Activated effector memory CD4-positive, alpha-beta T cell treated with Interleukin-2 at 50 U/mL for 16 hours (primary cell): Measurements from ENCODE around the gene EGFLAM.

ENCODE experiments used
- DNase-seq: peaks from one replicate; pipeline ENCODE4 v3.0.0-alpha.2; 2020

The EGFLAM gene

DNA sequence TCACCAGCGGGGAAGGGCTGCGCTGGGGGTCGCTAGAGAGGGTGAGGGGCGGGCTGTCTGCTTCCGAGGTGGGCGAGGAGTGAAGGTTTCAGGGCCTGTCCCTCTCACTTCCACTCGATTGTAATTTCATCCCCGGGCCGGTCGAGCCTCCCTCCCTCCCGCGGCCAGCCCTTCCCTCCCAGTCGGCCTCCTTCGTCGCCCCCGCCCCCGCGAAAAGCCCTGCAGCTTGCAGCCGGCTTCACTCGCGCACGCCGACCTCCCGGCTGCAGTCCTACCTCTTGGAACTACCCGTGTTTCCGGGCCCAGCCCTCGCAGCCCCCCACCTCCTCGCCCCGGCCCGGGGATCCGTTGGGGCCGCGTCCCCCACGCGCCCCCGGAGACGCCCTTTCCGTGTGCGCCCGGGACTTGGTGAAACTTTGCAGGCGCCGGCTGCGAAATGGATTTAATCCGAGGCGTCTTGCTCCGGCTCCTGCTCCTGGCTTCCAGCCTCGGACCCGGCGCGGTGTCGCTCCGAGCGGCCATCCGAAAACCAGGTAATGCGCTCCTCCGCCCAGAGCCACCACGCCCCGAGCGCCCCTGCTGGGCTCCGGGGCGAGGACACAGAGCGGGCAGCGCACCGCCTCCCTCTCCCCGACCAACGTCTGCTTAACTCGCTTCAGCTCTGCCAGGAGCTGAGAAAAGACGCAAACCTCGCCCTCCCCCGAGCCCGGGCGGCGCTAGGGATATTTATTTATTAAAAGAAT lies at the start of gene EGFLAM:
EGFLAM (plus strand) TSS at position 241 of the 743 bp plus-strand sequence; CDS start at position 437, 196 bp downstream.
- DNase-seq: no peak

DNA sequence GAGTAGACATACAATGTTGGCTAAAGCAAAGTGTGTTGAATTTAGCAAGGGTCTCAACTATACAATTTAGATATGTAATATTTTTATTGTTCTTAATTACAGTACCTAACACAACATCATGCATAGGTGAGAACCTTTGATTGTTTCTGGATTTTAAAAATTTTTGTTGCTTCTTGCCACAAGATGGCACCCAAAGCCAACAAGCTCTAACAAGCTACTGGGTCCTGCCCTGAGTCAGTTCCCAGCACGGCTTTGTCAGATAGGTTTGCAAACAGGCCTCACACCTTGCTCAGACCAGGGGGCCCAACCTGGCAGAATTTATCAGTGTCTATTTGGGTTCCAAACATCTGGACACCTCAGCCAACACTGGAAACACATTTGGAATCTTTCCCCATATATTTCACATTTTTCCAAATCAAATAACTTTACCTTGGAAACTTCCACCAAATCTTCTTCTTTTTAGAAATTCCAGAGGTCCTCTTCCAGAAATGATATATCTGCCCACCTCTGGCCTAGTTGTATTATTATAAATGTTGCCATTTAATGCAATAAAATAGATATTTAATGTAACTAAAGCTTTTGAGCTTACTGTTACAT lies 49.5 kb upstream of the EGFLAM start:
- no peak for DNase-seq

DNA sequence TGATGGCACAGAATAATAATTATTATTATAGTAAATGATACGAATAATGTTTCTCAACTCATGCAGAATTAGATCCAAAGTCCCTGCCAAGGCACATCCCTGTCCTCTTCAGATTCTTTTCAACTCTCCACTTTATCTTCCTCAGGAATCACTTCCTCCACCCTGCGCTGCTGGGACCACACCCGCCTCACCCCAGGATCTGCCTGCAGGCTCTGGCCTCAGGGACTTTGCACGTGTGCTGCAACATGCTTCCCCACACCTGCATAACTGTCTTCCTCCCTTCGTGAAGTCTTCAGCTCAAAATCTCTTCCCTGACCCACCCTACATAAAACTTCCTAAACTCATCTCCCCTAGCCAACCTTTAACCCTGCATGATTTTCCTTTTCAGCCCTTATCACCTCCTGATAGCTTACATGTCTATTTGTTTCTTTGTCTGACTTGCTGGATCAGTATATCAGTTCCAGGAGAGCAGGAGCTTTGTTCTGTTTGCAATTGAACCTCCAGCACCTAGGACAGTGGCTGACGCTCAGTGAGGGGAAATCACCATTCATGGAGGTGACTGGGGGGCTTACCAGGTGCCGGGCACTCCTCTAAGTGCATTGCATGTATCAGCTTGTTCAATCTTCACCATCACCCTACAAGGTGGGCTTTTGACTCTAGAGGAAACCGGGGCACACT lies 47.5 kb upstream of the EGFLAM start:
- no peak for DNase-seq

DNA sequence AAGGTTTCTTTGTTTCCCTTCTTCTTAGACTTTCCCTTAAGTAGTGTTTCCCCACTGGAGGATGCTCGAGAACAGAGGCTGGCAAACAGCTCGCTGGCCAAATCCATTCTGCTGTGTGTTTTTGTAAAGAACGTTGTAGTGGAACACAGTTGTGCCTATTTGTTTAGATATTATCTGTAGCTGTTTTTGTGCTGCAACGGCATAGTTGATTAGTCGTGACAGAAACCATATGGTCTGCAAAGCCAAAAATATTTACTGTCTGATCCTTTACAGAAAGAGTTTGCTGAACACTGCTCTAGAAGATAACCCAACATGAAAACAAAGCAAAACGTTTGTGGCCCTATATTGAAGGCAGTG lies 47.0 kb upstream of the EGFLAM start:
- no peak for DNase-seq

DNA sequence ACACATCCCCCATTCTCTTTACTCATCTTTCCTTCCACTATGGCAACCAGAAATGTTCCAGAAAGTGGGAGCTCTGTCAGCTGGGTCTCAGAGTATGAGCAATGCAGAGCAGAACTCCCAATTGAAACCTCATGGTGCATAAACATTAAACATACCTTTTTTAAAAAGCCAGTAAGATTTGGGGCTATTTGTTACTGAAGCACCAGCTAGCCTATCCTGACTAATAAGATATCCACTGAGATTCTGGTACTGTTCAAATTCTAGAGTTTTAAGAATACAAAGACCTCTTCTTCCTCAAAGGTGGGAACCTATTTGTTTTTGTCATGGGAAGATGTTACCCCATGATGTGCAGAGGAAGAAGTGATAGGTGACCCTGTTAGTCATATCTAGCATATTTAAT lies 46.1 kb upstream of the EGFLAM start:
- DNase-seq: no peak

DNA sequence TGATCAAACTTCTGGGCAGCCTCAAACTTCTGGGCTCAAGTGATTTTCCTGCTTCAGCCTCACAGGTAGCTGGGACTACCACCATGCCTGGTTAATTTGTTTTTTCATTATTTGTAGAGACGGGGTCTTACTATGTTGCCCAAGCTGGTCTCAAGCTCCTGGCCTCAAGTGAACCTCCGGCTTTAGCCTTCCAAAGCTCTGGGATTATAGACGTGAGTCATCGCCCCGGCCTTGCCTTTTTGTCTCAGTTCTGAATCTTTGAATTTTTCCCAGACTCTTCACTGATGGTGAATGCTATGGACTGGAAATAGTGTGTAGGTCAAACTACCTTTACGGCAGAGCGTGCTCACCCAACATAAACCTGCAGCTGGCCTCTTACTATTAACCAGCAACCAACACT lies 32.3 kb upstream of the EGFLAM start:
- no peak for DNase-seq

DNA sequence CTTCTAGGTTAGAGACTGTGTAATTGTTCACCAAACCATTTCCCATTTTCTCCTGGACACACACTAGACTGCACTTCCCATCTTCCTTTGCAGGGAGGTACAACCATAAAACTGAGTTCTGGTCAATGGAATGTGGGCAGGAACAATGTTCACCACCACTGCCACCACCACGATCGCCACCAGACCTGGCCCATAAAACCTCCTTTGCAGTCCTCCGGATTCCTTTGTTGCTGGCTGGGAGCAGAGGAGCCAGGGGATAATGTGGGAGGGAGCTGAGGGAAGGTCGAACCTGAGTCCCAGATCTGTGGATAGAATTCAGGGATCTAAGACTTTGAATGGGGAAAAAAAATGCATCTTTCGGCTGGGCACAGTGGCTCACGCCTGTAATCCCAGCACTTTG lies 29.4 kb upstream of the EGFLAM start:
- no peak for DNase-seq

DNA sequence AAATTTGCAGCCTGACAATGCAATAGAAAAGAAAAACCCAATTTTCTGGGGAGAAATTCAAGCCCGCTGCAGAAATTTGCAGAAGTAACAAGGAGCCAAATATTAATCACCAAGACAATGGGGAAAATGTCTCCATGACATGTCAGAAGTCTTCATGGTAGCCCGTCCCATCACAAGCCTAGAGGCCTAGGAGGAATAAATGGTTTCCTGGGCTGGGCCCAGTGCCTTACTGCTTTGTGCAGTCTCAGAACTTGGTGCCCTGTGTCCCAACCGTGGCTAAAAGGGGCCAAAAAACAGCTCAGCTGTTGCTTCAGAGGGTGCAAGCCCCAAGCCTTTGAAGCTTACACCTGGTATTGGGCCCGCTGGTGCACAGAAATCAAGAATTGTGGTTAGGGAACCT lies 23.6 kb upstream of the EGFLAM start:
- no peak for DNase-seq

DNA sequence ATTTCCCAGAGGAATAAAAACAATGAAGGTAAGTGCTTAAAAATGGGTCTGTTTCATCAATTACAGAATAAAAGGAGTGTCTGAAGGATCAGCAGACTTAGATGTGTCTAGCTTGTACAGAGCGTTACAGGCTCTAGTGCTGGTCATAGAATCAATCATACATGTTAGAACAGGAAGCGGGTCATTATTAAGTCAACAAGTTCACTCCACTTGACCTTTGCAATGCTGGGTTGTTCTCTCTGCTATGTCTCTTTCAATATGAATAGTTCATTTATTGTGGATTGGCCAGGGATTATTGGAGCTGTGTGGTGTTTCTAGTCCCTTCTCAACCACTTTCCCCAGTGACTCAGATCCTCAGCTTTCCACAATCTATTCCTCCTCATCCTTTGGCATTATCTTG lies 20.7 kb upstream of the EGFLAM start:
- DNase-seq: no peak

DNA sequence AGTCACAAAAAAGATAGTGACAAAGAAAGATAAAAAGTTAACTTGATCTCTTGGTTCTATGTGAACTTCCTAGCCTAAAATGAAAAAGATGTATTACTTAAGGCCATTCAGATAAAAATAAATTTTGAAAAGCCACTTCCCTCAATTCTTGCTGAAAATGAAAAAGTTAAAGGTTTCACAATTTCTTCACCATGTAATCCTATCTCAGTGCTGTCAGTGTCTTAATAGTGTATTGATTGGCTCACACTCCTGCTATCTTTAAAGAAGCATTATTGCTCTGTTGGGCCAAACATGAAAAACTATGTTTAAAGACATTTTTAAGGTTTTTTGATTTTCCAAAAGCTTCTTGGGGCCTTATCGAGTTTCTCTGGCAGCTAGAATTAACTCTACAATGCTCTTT lies 18.1 kb upstream of the EGFLAM start:
- no peak for DNase-seq

DNA sequence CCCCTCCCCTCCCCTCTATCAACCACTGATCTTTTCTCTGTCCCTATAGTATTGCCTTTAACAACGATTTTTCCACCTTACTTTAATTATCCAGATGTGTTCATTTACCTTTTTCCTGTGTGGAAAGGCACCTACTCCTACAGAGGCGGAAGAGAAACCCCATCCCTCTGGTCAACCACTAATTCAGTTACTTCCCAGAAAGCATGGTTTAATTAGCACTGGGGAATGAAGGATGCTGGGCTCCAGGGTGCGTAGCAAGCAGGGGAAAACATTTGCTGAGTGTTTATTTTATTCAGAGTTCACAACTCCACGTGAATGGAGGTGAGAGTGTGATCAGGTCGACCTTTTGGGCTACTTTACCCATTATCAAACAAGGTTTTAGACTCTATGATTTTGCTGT lies 16.7 kb upstream of the EGFLAM start:
- DNase-seq: no peak

DNA sequence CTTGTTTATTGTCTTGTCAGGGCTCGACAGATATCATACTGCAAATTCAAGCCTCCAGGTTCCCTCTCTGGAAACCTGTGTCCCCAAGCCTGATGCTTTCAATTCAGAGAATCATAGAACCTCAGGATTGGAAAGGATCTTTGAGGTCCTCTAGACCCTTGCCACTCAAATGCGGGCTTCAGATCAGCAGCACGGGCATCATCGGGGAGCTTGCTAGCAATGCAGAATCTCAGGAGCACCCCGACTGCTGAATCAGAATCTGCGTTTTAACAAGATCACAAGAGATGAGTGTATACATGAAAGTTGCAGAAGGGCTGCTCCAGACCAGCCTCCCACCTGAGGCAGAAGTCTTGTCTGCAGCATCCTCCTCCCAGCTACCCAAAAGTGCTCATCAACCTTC lies 13.1 kb upstream of the EGFLAM start:
- no peak for DNase-seq

DNA sequence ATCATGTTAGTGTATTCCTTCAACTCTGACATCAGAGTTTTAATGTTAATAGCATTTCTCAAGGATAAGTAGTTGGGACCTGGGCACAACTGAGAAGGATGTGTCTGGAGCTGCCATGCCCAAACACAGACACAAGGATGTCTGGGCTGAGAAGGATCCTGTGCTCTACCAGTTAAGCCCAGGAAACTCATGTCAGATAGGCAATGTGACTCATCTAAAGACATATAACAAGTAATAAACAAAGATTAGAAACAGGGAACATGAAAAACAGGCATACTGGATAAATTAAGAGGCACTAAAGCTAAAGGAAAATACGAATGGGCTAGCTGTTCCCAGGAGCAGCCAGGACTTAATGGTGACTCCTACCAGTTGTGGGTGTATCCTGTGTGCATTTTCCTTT lies 9.1 kb upstream of the EGFLAM start:
- no peak for DNase-seq

DNA sequence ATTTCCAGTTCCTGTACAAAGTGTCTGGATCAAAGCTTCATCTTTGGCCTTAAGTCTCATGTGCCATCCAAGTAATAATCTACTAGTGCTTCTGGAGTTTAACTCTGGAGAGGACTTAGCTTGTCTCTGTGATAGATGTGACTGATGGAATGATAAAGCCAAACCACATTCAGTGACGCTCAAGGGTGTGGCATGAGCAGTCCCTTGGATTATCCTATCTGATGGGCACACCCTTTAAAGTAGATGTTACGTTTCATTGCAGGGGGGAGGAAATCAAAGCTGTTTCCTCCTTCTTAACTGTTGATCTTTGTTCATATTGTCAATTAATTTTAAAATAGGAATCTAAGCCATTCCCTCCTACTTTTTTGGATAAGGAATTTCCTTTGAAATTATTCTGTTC lies 8.5 kb upstream of the EGFLAM start:
- no peak for DNase-seq

DNA sequence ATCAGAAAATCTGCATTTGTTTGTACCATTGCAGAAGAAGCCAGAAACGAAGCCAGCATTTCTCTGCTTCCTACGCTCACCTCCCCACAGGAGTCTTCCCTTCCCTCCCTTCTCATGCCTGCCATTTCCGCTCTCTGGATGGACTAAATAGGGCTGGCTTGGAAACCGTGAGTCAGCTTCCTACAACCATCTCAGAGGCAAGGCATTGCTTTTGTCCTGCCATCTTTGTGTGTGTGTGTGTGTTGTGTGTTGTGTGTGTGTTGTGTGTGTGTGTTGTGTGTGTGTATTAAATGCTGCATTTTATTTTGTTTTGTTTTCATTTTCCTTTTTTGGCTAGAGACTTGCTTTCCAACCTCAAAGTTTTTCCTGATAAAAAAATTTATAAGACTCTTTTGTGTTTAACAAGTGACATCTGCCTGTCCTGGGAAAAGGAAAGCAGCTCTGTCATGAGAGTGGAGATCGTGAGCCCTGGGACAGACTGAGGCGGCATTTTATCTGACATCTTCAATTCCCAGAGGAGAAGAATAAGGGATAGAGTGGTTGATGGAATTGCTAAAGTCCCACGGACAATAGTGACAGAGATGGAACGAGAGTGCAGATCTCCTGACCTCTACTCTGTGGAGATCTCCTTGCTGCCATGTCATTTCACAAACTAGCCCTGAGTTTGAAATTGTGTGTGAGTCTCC lies 7.5 kb upstream of the EGFLAM start:
- DNase-seq: no peak

DNA sequence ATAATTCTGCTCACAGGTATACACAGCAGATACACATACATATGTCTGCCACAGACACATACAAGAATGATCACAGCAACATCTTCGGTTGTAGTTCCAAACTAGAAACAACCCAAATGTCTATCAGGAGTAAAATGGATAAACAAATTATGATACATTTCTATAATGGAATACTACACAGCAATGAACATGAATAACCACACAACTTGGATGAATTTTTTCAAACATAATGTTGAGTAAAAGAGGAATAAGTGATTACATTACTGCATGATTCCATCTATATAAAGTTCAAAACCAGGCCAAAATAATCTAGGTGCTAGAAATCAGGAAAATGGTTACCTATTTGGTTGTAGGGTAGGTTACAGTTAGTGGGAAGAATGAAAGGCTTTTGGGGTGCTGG lies 4.6 kb upstream of the EGFLAM start:
- DNase-seq: no peak

DNA sequence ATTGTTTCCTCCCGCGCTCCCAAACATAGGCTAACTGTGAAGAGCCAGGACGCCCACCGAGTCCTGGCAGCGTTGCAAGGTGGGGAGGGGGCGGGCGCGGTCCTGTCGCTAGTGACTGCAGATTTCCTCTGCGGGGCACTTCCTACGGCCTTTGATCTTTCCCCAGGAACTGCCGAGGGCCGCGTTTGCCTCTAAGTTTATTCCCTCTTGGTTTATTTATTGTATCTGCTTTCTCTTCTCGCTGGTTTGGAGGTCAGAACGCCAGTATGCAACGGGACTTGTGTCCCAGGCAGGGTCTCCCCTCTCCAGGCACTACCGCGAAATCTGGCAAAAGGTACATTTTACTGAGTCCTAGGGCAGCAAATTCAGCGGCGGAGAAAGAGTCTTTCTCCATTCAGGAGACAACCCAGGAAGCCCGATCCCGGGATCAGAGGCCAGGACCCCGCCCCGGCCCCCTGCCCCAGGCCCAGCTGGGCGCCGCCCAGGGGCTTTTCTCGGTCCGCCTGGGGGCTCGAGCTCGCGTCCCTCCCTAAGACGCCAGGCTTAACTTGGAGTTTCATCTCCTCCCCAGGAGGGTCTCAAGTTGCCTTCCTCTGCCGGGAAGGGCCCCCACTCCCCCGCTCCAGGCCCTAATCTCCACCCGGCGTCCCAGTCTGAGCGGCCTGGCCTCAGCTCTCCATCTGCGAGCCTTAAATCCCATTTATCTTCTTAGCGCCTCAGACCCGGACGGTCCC lies 884 bp upstream of the EGFLAM start:
- DNase-seq: no peak

DNA sequence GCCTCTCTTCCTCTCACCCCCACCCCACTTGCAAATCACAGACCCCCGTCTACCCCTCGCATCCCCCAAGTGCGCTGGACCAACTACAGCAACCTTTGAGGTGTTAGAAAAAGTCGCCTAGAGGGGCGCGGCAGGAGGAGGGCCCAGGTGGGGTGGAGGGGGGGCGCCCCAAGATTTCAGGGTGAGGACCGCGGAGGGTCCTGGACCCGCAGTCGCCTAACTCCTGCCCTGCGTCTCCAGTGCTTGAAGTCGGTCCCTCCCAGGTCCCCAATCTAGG lies 379 bp upstream of the EGFLAM start:
- no peak for DNase-seq

DNA sequence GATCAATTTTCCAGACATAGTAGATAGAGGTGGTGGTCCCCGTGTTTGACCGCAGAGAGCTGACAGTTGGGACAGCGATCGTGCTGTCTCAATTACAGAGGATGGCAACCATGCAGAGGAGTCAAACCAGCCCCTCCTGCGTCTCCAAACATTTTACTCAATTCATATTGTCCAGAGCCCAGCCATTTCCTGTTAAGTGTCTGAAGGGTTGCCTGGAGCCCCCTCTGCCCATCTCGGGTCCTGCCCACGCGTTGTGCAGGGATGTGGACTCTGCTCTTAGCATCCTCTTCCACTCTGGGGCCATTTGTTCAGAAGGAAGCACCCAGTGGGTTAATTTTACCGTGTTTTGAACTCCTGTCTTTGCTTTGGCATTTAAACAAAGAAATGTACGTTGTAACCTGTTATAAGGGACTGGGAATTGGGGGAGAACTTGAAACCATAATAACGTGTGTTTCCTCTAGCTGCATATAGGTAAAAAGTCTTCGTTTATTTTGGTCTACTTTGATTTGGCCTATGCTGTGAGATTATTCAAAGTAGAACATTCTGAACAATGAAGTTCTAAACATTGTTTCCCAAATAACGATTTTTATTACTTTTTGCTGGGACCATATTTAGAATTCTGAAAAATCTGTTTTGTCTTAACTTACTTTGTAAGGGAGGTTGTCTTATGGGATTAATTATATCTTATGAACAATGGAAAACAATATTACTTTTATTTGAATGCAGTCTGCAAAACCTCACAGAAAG lies 876 bp downstream of the EGFLAM start:
- no peak for DNase-seq

DNA sequence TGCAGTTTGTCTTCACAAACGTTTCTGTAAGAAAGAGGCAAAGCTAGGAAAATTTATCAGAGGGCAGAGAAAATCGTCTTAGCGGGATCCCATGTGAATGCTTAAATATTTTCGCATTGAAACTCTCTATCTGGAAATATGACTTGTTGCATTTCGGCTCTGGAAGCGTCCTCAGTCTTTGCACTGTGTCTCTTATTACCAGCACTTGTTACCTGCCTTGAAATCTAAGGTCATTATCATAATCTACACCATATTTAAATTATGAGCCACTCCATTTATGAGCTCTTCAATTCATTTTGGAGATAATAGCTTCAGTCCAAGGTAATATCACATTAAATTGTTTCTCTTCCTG lies 1.4 kb downstream of the EGFLAM start:
- DNase-seq: no peak

DNA sequence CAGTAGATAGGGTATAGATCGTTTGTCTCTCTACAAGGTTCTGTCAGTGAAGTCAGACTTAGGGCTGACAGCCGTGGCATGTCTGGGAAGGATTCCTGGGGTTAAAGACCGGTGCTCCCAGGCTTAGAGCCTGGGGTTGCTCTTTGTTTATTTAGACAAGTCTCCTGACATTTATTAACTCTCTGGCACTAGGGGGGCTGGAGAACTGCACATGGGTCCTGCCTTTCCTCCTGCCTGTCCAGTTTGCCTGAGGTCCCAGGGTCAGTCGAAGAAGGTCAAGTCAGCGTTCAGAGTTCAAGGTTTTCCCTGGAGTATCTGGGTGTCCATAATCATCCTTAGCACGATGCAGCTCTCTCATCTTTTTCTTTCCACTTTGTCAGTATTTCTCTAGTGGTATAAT lies 5.6 kb downstream of the EGFLAM start:
- DNase-seq: no peak

DNA sequence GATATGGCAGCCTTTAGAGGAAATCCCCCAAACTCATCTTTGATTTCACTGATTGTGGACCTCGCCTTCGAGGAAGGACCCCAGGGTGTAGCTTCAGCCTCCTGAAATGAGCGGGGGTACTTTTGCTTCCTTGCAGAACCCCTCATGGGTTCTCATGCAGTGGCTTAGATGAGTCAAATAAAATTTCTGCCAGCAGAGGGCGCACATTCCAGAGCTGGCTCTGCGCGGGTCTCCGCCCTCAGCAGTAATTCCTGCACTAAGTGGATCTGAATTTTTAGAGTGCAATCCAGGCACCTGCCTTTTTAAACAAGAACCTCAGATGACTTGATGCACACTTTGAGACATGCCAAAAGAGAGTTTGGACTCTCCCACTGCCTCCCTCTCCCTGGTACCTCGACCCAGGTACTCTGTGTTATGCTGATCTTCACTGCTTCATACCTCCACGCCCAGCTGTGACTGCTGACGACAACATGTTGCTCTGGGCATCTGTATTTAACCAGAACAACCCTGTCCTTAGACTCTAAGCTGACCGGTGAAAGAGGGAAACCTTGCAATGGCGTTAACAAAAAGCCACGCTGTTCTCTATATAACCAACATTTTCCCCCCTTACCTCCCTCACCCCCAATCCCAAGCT lies 7.3 kb downstream of the EGFLAM start:
- DNase-seq: no peak
